HG03039 (cell line): ENCODE data around the gene CTSE.

Source experiments
- ATAC-seq: cut with Tn5 transposase; IDR thresholded peaks from one replicate; pipeline ENCODE4 v1.9.1; 2021; ENCODE audit warnings: mild to moderate bottlenecking, moderate library complexity; ENCODE audit not compliant: unreplicated experiment

The CTSE gene

DNA sequence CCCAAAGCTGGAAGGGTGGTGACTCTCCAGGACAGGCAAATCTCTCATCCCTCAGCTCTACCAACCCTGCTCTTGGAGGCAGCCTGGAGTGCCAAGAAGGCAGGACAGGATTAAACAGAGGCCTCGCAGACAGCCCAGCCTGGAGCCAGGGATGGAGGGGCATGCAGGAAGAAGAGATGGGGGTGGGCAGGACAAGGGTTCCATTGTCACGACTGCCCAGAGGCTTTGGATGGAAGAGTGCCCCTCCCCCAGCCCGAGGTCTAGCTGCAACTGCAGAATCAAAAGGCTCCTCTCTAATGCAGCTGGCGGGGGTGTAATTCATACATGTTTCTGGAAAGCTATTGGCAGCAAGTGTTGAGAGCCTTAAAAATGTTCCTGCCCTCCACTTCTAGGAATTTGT lies 29.3 kb downstream of the CTSE start:
- no peak for ATAC-seq

DNA sequence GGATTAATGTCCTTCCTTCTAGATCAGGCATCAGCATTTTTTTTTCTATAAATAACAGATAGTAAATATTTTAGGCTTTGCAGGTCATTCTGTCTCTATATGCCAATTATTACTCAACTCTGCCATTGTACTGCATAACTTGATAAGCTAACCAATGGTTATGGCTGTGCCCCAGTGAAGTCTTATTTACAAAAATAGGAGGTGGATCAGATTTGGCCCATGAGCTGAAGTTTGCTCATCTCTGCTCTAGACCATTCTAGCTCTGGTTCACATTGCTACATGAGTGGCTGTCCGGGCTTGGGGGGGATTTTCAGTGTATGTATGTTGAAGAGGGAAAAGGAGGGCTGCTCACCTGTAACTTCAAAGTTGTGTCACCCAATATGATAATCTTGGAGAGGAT lies 30.6 kb downstream of the CTSE start:
- no peak for ATAC-seq

DNA sequence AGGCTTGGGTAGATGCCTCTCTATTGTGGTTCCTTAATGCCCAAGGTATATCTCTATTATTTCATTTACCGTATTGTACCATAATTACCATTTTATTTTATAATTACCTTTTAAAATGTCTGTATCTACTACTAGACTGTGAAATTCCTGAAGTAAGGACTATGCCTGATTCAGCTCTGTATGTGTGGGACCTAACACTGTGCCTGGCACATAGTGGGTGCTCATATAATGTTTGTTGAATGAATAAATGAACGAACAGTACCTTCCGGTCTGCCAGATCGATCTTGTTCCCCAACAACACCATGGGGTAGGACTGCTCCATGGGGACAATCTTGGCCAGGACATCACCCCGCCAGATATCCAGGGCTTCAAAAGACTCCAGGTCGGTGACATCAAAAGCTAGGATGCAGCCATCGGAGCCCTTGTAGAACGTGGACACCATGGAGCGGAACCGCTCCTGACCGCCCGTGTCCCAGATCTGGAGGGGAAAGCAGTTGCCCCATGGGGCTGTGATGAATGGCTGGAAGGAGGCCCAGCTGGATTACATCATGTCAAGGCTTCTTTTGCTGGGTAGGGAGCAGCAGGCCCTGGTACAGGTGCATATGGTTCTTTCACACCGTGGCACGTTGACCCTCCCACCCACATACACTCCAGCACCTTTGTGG lies 31.3 kb downstream of the CTSE start:
- ATAC-seq: no peak

DNA sequence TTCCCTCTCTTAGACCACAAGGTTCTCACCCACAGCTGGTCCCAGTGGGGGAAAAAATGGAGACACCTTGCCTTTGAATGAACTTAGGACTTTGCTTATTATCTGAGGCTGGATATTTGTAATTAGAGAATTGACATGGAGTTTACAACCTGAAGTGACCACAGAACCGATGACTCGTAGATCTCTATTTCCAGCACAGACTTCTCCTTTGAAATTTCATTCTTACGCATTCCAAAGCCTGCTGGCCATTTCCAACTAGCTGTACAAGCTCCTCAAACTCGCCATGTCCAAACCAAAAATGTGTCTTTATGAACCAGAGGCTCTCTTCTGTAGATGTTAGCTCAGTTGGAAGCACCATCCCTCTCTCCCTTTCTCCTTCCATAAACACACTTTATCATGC lies 32.5 kb downstream of the CTSE start:
- ATAC-seq: no peak

DNA sequence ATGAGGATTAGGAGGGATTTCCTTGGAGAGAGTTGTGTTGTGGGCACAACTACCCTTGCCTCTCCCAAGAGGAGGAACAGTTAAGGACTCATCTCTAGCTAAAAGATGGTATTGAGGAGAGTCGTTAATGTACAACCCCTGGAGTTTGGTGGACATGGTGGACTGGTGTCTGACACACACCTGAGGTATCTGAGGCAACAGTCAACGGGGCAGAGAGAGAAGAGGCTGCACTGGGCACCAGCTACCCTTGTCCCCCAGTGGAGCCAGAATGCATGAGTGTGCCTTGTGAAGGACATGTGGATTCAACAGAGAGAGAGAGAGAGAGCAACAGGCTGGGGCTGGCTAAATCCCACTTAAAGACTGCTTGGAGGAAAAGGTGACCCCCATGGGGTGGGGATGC lies 33.5 kb downstream of the CTSE start:
- no peak for ATAC-seq

DNA sequence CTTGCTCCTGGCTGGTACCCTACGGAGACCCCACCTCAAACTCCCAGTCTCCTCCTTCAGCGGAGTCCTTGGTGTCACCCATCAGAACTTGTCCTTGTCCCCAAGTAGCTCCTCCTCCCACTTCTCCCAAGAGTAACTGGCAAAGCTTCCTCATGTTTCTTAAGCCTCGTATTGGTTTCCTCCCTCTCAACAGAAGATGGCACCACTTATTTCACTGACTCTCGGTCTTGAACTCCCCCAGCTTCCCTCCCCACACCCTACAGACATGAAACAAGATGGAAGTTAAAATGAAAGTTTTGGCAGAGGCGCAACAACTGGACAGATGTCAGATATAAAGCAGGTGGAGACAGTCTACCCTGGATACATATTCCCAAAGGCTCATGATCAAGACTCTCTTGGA lies 33.9 kb downstream of the CTSE start:
- ATAC-seq: no peak

DNA sequence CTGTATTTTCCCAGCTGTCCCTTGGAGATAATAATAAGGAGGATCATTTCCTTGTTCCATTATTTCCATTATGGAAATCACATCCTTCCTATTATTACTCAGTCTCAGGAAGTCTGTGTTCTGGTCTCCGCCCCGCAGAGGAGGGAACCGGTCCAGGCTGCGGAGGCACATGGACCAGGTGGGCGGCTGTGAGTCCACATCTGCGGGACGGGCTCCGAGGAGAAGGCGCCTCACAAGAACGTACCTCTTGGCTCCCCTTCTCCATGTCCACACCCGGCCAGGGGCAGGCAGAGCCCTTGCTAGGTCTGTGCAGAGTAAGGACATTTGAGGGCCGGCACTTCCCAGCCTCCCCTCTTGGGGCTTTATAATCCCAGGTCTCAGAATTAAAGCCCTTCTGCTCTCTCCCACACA lies 35.1 kb downstream of the CTSE start:
- no peak for ATAC-seq

DNA sequence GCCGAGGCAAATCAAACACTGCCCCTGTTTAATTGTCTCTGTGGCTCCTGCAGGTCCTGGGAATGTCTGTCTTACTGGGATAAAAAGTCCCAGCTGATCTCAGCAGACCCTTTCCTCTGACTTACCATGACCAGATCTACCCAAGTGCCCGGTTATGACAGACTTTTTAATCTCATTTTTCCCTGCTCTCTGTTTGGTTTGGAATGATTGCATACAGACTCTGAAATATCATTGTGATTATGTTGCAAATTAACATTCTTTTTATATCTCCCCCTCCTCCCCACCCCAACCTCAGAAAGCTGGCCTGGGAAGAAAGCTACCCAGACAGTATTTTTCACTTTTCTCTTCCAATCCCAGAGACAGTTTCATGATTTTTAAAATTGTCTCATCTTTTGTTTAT lies 36.8 kb downstream of the CTSE start:
- no peak for ATAC-seq

DNA sequence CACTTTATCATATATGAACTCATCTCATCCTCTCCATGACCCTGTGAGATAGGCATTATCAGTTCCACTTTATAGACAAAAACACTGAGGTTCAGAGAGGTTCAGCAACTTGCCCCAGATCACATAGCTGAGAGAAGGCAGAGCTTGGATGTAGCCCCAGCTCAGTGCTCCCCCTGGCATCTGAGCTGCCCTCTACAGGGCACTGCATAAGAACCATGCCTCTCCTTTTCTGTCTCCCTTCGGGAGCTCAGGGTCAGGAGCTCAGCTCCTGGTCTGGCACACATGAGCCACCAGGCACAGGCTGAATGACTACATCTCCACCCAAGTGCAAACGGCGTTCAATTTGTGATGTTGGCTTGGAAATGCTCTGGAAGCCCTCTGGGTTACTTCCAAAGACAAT lies 37.4 kb downstream of the CTSE start:
- no peak for ATAC-seq

DNA sequence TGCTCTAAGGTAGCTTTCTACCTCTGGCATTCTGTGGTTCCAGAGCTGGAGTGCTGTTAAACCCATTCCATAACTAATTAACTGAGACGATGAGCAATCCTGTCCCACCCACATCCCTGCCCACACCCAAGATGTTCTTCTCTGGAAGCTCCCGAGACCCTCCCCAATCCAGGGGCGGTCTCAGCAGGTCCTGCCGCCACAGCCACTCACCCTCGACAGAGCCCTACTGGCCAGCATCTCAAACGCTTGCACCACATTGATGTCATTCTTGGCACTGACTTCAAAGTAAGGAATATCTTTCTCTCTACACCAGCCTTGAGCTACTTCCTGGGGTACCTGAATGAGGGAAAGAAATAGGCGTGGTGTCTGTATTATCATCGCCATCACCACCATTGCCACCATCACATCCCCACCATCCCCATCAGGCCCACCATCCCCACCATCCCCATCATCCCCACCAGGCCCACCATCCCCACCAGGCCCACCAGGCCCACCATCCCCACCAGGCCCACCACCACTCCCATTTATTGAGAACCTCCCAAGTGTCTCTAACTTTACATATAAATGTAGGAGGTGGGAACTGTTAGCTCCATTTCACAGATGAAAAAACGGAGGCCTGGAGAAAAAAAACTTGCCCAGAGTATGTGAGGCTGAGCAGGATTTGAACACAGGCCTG lies 38.2 kb downstream of the CTSE start:
- no peak for ATAC-seq

DNA sequence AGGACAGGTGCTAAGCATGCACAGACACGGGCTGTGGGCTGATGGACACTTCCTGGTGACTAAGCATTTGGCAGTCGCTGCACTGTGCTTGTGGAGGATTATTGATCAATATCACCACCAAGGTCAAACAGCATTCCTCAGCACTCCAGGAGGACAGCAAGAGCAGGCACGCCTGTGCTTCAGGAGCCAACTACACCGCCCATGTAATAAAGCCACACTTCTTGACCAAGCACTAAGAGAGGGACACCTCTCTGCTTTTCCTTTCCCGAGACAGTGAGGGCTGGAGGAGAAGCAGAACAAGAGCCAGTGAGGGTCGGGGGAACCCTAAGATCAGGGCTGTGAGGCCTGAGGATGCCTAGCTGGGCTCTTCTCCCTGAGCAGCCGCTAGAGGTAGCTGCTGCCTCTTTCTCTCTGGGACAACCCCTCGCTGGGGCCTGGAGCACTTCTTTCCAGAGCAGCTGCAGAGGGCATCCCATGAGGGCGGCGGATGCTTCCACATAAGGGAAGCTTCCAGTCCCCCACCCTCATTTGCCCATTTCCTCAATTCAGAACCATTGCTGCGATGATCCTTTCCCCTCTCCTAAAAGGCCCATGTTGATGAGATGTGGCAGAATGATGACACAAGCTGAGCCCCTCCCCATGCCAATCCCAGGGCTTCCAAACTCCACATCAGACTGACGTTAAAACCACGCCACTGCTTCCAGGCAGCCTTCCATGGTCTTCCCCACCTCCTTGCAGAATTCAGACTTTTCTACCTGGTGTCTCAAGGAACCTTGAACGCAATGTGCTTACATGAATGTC lies 39.6 kb downstream of the CTSE start:
- ATAC-seq: no peak

DNA sequence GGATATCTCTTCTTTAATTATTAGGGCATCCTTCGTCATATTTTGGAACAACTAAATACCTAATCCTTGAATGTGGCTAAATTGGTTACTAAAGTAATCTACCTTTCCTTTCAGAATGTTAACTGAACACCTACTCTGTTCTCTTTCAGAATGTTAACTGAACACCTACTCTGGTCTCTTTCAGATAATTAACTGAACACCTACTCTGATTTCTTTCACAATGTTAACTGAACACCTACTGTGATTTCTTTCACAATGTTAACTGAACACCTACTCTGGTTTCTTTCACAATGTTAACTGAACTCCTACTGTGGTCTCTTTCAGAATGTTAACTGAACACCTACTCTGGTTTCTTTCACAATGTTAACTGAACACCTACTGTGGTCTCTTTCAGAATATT lies 42.4 kb downstream of the CTSE start:
- no peak for ATAC-seq

DNA sequence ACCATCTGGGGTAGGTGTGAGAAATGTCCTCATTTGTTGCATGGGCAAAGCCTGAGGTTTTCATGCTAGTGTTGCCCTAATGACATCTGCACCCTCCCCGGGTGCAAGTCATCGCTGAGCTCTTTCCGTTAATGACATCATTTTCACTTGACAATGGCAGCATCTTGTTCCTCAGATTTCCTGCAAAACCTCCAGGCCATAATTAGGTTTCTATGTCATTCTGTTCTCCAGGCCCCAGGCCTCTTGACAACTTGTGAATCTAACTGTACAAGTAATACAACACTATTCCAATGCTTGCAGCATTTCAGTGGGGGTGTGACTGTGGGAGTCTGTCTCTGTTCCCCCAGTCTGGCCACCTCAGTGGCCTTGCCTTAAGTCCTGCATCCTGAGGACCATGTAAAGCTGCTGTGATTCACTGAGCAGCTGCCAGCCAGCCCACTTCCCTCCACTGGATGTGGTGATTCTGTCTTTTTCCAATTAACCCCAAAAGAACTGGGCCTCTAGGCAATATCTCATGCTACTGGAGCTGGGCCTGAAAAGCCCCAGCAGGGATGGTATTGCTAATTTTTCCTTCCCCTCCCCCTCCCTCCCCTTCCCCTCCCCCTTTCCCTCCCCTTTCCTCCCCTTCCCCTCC lies 43.3 kb downstream of the CTSE start:
- no peak for ATAC-seq

DNA sequence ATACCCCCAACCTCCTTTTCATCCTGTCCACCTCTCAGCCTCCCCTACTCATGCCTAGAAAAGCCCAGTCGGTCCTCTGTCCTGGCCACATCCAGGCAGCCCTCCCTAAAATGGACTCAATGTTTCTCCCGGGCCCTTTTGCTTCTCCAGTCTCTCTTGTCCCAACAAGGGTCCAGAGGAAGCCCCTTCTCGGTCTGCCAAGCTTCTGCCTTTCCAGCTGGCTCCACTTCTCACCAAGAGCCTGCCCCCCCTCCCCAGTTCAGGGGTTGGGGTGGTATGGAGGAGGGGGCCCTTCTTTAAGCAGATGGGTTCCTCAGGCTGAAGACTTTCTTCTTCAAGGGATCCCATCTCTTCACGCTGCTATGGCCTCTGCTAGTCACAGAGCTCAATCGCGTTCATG lies 44.4 kb downstream of the CTSE start:
- ATAC-seq: no peak

DNA sequence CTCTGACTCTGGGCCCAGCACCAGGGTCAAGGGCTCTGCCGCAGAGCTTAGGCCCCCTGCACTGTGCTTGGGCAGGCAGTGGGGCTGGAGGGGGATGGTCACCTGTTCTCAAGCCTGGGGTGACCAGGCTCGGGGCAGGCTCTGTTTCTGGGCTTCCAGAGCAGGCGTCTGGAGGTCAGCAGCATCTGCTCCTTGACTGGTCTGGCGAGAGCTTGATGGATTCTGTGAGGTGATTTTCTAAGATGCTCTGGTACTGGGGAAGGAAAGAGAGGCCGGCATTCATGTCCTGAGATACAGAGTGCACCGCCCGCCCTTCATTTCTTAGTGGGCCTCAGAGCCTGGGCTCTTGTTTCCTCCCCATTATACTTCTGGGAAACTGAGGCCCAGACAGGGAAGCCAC lies 45.0 kb downstream of the CTSE start:
- no peak for ATAC-seq

DNA sequence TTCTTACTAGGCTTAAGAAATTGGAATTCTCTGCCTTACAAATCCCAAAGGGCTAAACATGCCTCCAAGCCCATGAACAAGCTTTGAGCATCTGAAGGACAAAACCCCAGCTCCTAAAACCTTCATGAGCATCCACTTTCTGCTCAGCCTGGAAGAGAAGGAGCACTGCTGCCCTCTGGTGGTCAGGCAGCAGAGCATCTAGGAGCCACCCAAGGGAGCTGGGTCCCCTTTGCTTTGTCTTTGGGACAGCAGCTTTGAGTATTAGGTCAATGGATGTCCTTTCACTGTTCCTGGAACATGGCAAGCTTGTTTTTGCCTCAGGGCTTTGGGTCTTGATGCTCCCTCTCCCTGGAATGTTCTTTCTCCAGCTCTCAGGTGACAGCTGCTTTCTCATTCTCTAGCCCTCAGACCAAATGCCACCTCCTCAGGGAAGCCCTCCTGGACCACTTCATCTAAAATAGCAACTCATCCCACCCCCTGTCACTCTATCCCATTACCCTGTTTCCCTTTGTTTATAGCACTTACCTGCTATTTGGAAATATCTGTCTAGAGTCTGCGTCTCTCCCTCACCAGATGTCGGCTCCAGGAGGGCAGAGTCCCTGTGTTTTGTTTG lies 46.2 kb downstream of the CTSE start:
- ATAC-seq: no peak

DNA sequence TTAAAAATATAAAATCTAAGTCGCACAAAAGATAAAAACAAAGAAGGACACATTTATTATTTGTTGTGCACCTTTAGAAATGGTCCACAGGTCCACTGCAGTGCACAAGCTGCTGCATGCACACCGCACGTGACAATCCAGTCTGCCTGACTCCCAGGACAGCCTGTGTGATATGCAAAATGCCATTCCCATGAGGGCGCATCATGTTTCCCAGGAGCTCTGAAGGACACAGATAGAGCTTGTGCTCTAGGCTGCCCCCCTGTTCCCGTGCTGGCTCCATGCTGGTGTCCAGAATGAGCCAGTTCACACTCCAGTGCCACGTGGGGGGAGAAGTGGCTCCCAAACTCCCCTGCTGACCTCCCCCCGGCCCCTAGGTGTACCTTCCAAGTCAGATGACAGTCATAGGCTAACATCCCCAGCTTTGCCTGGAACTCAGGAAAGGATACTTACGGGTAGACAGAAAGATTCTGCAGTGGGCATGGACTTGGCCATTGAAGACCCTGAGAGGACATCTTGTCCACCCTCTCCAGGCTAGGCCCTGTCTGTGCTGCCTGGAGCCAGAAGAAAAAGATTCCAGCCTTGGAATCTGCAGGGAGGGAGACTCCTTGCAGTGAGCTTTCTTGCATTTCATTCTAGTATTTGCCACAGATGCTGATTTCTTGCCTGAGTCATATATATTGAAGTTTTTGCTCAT lies 46.8 kb downstream of the CTSE start:
- ATAC-seq: no peak

DNA sequence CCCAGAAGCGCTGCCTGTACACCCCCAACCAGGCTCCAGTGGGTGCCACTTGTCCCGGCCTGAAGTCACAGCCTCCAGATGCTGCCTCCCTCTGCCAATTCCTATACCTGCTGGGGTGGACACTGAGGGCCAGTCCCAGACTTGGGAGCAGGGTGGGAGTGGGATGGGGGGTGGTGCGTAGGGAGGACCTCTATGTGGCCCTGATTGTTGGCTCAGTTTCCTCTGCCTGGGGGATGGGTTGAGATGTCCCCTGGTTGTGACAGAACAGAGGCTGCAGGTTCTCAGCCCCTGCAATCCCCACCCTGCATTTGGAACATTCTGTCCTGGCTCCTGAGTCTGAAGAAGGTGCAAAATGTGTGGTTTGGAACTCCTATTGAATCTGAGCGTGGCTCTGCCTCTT lies 47.7 kb downstream of the CTSE start:
- no peak for ATAC-seq

DNA sequence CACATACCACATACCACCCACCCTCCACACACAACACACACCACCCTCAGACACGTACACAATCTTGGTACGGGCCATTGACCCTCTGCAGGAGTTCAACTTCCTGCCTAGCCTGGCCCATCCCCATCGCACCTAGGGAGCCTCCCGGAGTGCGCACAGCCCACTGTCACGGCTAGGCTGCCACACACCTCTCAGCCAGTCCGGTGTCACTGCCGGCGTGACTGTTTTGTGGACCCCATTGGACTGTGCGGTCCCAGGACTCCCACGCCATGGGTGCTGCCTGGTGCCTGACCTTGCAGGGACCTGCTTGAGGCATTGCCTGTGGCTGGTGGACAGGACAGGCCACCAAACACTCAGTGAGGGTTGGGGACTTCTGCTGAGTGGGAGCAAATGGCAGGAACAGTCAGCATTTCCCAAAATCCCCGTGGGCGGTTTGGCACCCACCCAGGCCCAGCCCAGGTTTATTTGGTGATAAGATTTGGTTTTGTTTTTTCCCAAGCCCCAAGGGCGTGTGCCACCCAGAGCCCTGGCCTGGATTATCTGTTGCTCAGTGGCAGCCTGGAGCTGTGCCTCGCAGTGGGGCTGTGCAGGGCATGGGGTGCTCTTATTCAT lies 48.2 kb downstream of the CTSE start:
- no peak for ATAC-seq

DNA sequence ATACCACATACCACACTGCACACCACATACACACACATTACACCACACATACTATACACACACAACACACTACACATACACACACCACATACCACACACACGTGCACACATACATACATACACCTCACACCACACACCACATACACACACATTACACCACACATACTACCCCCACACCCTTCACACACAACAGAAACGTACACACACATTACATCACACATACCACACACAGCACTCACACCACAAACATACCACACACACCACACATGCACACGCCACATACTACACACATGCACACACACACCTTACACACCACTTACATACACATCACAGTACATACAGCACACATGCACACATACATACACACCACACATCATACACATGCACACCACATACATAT lies 49.0 kb downstream of the CTSE start:
- no peak for ATAC-seq
